NB4 (cell line): ENCODE data around the gene SMIM17.

Experiments used
- CTCF ChIP-seq: IDR thresholded peaks from one replicate; pipeline ENCODE4 v1.5.1; 2012; ENCODE audit warnings: low read depth, low read length
- MAX ChIP-seq: IDR thresholded peaks from 2 replicates; pipeline ENCODE4 v1.6.1; 2011; ENCODE audit warnings: low read depth, low read length
- MYC ChIP-seq: IDR thresholded peaks from 2 replicates; pipeline ENCODE4 v1.6.1; 2011; ENCODE audit warnings: low read depth, low read length
- POLR2A ChIP-seq: IDR thresholded peaks from 2 replicates; pipeline ENCODE4 v1.6.1; 2011; ENCODE audit warnings: mild to moderate bottlenecking; ENCODE audit not compliant: insufficient read length; ENCODE audit errors: extremely low read depth

GRCh38 chr19:56664511-56664910 lies 21.6 kb downstream of the SMIM17 start:
- TF ChIP-seq CTCF (no peak), POLR2A (no peak), MYC (no peak), MAX (no peak)
